C4-2B (cell line): ENCODE results near the gene SLC28A1.

Experiments
- CTCF ChIP-seq: fragments of 450-650 bp; conservative IDR thresholded peaks from 2 replicates; pipeline ENCODE4 v1.5.1; 2017; ENCODE audit warnings: mild to moderate bottlenecking
- ZFX ChIP-seq: fragments of 450-650 bp; IDR thresholded peaks from 2 replicates; pipeline ENCODE4 v1.6.1; 2017

GRCh38 chr15:84961114-84961452 is 76.6 kb downstream of the SLC28A1 start:
- no peak for TF ChIP-seq CTCF
- TF ChIP-seq ZFX = no peak
